C4-2B (cell line): ENCODE measurements around the gene SPAG9.

Experiments used
- CTCF ChIP-seq: fragments of 450-650 bp; conservative IDR thresholded peaks from 2 replicates; pipeline ENCODE4 v1.5.1; 2017; ENCODE audit warnings: mild to moderate bottlenecking
- ZFX ChIP-seq: fragments of 450-650 bp; IDR thresholded peaks from 2 replicates; pipeline ENCODE4 v1.6.1; 2017

- TF ChIP-seq CTCF (no peak), ZFX (no peak)
These were observed 12.9 kb downstream of the SPAG9 start for GRCh38 chr17:51107778-51108177.
